ENCODE measurements around the gene GNLY.
"Not testable (repeated sequence)": the region's sequence is repeated elsewhere in the genome, so short reads cannot be mapped to it uniquely, and the experiment has no call there.

The GNLY gene

GRCh38 chr2:85694052-85695025 lies at the start of gene GNLY:
Gene GNLY (plus strand): TSS chr2:85694358. CDS start chr2:85694419, 61 bp downstream.
- no peak for DNase-seq (ENCODE audit: low read depth)

GRCh38 chr2:85644909-85645308 lies 49.2 kb upstream of the GNLY start:
- DNase-seq (ENCODE audit: low read depth), result no peak

GRCh38 chr2:85646166-85646565 lies 48.0 kb upstream of the GNLY start:
- DNase-seq (ENCODE audit: low read depth), result no peak

- DNase-seq (ENCODE audit: low read depth), result no peak
Measured at GRCh38 chr2:85647823-85648526, 46.2 kb upstream of the GNLY start.

GRCh38 chr2:85648619-85649018 lies 45.5 kb upstream of the GNLY start:
- peak; percentile 58 for DNase-seq (ENCODE audit: low read depth)

GRCh38 chr2:85649201-85650190 lies 44.7 kb upstream of the GNLY start:
- DNase-seq (ENCODE audit: low read depth), result peak; percentile 71

GRCh38 chr2:85650456-85650855 lies 43.7 kb upstream of the GNLY start:
- no peak for DNase-seq (ENCODE audit: low read depth)

GRCh38 chr2:85651097-85651496 lies 43.1 kb upstream of the GNLY start:
- no peak for DNase-seq (ENCODE audit: low read depth)

- no peak for DNase-seq (ENCODE audit: low read depth)
Measured at GRCh38 chr2:85652056-85652455, 42.1 kb upstream of the GNLY start.

- no peak for DNase-seq (ENCODE audit: low read depth)
Measured at GRCh38 chr2:85653996-85654395, 40.2 kb upstream of the GNLY start.

- DNase-seq (ENCODE audit: low read depth), result peak; percentile 37
Measured at GRCh38 chr2:85655961-85656417, 38.2 kb upstream of the GNLY start.

GRCh38 chr2:85656468-85656867 lies 37.7 kb upstream of the GNLY start:
- DNase-seq (ENCODE audit: low read depth), result no peak

GRCh38 chr2:85657399-85657798 lies 36.8 kb upstream of the GNLY start:
- DNase-seq (ENCODE audit: low read depth), result not testable (repeated sequence)

- DNase-seq (ENCODE audit: low read depth), result no peak
Measured at GRCh38 chr2:85659324-85659981, 34.7 kb upstream of the GNLY start.

GRCh38 chr2:85660301-85660700 lies 33.9 kb upstream of the GNLY start:
- DNase-seq (ENCODE audit: low read depth), result not testable (repeated sequence)

GRCh38 chr2:85660725-85661124 lies 33.4 kb upstream of the GNLY start:
- no peak for DNase-seq (ENCODE audit: low read depth)

GRCh38 chr2:85661139-85661858 lies 32.9 kb upstream of the GNLY start:
- no peak for DNase-seq (ENCODE audit: low read depth)

GRCh38 chr2:85662899-85663593 lies 31.1 kb upstream of the GNLY start:
- DNase-seq (ENCODE audit: low read depth), result peak; percentile 79

GRCh38 chr2:85663594-85664565 lies 30.3 kb upstream of the GNLY start:
- DNase-seq (ENCODE audit: low read depth), result no peak
